Measurements from ENCODE around the gene FBF1.
"Not testable (repeated sequence)": the region's sequence is repeated elsewhere in the genome, so short reads cannot be mapped to it uniquely, and the experiment has no call there.

FBF1 gene

GRCh38 chr17:75873587-75874322 lies 67.1 kb downstream of the FBF1 start:
- DNase-seq: no peak

DNA sequence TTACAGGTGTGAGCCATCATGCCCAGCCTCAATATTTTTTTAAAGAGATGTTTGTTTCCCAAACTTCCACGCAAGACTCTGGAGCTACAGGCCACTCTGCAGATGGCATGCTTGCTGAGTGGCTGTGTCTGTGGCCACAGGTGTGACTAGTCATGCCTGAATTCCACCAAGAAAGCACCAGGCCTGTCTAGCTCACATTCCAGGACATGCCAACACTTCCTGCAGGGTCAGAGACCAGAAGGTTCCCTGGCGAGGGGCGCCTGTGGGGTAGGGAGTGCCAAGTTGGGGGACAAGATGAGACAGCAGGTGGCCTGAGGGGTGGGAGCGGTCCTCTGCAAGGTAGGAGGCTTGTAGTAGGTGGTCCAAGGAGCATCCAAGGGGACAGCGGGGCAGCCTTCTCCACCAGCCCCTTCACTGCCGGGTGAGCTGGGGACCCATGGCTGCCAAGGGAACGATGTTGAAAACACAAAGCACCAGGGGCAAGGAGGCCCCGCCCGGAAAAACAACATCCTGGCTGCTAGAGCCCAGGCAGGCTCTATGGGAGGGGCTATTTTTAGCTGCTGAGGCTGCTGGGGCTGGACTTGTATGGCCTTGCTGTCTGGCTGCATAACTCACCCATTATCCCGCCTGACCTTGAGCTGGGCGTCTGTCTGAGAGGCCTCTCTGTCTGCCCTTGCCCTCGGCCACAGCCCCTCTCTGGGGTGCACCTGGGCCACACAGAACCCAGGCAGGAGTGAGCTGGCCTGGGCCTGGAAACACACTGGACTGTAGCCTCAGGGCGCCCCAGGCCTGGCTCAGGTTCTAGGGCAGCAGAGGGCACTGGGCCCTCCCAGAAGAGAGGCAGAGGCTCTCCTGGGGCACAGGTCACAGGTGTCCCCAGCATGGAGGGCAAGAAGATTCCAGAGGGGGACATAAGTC lies 68.1 kb downstream of the FBF1 start:
- DNase-seq: no peak

DNA sequence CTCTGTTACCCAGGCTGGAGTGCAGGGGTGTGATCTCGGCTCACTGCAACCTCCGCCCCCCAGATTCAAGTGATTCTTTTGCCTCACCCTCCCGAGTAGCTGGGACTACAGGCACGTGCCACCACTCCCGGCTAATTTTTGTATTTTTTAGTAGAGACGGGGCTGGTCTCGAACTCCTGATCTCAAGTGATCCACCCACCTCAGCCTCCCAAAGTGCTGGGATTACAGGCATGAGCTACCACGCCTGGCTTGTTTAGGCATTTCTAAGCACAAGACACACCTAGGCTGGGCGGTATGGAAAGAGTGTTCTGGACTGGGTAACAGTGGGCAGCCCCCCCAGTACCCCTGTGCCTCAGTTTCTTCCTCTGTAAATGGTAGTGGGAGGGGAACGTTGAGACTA lies 70.6 kb downstream of the FBF1 start:
- DNase-seq: not testable (repeated sequence)

DNA sequence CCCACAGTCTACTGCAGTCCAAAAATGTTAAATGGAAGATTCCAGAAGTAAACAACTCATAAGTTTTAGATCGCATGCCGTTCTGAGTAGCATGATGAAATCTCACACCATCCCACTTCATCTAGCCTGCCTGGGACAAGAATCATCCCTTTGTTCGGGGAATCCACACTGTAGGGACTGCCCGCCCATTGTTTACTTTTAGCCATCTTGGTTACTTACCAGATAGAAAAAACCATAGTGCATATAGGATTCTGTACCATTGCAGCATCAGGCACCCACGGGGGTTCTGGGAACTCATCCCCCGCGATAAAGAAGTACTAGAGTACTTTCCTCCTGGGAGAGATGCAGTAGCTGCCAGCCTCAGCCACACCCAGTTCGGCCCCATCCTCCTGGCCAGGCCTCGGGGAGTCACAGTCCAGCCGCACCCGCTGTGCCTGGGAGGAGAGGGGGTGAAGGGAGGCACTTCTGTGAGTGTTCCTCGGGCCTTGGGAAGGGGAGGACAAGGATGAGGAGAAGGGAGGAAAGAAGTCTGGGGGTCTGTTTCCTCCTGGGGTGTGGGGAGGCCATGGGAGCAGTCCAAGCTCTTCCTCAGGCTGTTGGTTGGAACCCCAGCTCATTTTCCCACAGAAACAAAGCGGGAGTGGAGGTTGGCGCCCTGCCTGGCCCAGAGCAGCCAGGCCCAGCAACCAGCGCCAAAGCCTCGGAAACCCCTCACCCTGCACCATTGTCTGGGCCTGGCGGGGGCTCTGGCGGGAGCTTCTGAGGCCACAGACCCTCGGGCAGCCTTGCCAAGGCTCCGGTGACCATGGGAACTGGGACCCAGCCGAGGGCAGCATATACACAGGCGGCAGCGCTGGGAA lies 71.3 kb downstream of the FBF1 start:
- no peak for DNase-seq

- not testable (repeated sequence) for DNase-seq
These were observed 72.0 kb downstream of the FBF1 start for GRCh38 chr17:75868730-75869281.

DNA sequence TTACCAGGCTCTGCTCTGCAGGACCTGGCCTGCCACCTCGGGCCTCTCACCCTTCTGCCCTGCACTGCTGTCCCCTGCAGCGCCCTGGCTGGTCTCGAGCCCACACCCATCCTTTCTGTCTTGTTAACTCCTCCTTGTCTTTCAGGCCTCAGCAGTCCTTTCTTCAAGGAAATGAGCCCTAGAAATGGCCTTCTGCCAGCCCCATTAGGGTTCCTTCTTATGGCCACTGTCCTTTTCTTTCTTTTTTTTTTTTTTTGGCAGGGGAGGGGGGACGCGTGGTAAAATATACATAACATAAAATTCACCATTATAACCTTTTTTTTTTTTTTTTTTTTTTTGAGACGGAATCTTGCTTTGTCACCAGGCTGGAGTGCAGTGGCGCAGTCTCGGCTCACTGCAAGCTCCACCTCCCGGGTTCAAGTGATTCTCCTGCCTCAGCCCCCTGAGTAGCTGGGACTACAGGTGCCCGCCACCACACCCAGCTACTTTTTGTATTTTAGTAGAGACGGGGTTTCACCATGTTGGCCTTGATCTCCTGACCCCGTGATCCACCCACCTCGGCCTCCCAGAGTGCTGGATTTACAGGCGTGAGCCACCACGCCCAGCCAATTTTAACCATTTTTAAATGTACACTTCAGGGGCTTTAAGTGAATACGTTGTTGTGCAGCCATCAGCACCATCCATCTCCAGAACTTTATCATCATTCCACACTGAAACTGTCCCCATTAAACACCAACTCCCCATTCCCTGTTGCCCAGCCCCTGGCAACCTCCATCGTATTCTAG lies 75.2 kb downstream of the FBF1 start:
- DNase-seq: not testable (repeated sequence)

DNA sequence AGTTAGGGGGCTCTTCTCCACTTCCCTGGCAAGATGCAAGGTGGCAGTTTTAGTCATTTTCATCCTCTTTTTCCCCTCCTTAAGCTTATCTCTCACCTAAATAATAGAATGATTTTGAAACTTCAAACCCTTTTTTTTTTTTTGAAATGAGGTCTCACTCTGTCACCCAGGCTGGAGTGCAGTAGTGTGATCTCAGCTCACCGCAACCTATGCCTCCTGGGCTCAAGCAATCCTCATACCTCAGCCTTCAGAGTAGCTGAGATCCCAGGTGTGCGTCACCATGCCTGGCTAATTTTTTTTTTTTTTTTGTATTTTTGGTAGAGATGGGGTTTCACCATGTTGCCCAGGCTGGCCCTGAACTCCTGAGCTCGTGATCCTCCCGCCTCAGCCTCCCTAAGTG lies 76.0 kb downstream of the FBF1 start:
- not testable (repeated sequence) for DNase-seq

- DNase-seq: no peak
These were observed 76.4 kb downstream of the FBF1 start for GRCh38 chr17:75864448-75864871.

DNA sequence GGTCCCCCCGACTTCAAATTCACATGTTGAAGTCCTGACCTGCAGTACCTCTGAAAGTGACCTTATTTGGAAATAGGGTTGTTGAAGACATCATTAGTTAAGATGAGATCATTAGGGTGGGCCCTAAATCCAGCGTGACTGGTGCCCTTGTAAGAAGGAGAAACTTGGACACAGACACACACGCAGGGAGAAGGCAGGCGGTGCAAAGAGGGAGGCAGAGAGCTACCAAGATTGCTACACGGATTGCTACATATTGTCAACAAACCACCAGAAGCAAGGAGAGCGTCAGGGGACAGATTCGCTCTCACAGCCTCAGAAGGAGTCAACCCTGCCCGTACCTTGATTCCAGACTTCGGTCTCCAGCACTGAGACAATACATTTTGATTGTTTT lies 78.9 kb downstream of the FBF1 start:
- no peak for DNase-seq
